Measurements from ENCODE around the gene GRK5.

- TF ChIP-seq, protein P1, sequence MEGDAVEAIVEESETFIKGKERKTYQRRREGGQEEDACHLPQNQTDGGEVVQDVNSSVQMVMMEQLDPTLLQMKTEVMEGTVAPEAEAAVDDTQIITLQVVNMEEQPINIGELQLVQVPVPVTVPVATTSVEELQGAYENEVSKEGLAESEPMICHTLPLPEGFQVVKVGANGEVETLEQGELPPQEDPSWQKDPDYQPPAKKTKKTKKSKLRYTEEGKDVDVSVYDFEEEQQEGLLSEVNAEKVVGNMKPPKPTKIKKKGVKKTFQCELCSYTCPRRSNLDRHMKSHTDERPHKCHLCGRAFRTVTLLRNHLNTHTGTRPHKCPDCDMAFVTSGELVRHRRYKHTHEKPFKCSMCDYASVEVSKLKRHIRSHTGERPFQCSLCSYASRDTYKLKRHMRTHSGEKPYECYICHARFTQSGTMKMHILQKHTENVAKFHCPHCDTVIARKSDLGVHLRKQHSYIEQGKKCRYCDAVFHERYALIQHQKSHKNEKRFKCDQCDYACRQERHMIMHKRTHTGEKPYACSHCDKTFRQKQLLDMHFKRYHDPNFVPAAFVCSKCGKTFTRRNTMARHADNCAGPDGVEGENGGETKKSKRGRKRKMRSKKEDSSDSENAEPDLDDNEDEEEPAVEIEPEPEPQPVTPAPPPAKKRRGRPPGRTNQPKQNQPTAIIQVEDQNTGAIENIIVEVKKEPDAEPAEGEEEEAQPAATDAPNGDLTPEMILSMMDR (IDR thresholded peaks at IDR 0.05; ENCODE audit: low read length), result no peak
- TF ChIP-seq EZH2 (optimal IDR thresholded peaks at IDR 0.05; ENCODE audit: low read depth, low read length) (no peak), EZH2phosphoT487 (IDR thresholded peaks at IDR 0.05; ENCODE audit: low read length) (no peak)
Measured at GRCh38 chr10:119235356-119235755, 28.0 kb downstream of the GRK5 start.

Measured in MM.1S (cell line).